Activated CD4-positive, alpha-beta memory T cell treated with anti-CD3 and anti-CD28 coated beads, Interleukin-2, amount 10 ng/mL, durations not matched to agents 7 days and 5 days (primary cell): ENCODE results near the gene GDNF. TPM values are rescaled to one million over a fixed set of nuclear protein-coding genes. Genes with fewer than 3 reads are reported as not detected.
A peak's percentile ranks its signal among the peaks of the same experiment; 100 is the strongest.
"Not testable (repeated sequence)": the region's sequence is repeated elsewhere in the genome, so short reads cannot be mapped to it uniquely, and the experiment has no call there.

ENCODE experiments used
- CTCF ChIA-PET: fragments of 350-600 bp; sonication (Branson Sonifier 250); formaldehyde crosslinking; loops from one replicate; lab custom pipeline; 2021; ENCODE audit warnings: antibody characterized with exemption, inconsistent platforms; lab: Charles Lee
- POLR2A ChIA-PET: fragments of 350-600 bp; sonication (Branson Sonifier 250); formaldehyde crosslinking; loops from one replicate; lab custom pipeline; 2021; ENCODE audit warnings: antibody characterized with exemption; lab: Charles Lee
- DNase-seq: peaks from one replicate; pipeline ENCODE4 v3.0.0-alpha.2; 2020
- H3K27ac Mint-ChIP-seq: one replicate; pipeline ENCODE4 v1.8.0; 2021; ENCODE audit warnings: mild to moderate bottlenecking, mixed read lengths
- H3K27me3 Mint-ChIP-seq: one replicate; pipeline ENCODE4 v1.8.0; 2021; ENCODE audit warnings: mixed read lengths
- H3K36me3 Mint-ChIP-seq: one replicate; pipeline ENCODE4 v1.8.0; 2021; ENCODE audit warnings: low read depth, mixed read lengths
- H3K4me1 Mint-ChIP-seq: one replicate; pipeline ENCODE4 v1.8.0; 2021; ENCODE audit warnings: mixed read lengths
- H3K4me3 Mint-ChIP-seq: one replicate; pipeline ENCODE4 v1.8.0; 2021; ENCODE audit warnings: mild to moderate bottlenecking, mixed read lengths
- H3K9me3 Mint-ChIP-seq: one replicate; pipeline ENCODE4 v1.8.0; 2021; ENCODE audit warnings: mixed read lengths
- total RNA-seq, 2 experiments: library from RNA; stranded (reverse); gene quantifications; one replicate each; pipeline ENCODE4 v1.2.3, GENCODE V29; 2021

Gene GDNF
- total RNA-seq, 2 experiments from 2014 or later, result not detected

GRCh38 chr5:37781409-37781808 is 58.4 kb downstream of the GDNF start:
- DNase-seq, H3K4me3 Mint-ChIP-seq, H3K36me3 Mint-ChIP-seq, POLR2A ChIA-PET, H3K27ac Mint-ChIP-seq, H3K9me3 Mint-ChIP-seq, H3K4me1 Mint-ChIP-seq, CTCF ChIA-PET: not testable (repeated sequence)
- H3K27me3 Mint-ChIP-seq, result peaks cover 11% of the 10 kb centered on the region

GRCh38 chr5:37777432-37778130 is 62.3 kb downstream of the GDNF start:
- H3K4me1 Mint-ChIP-seq, result no peaks in the 10 kb centered on the region
- peaks cover 13% of the 10 kb centered on the region for H3K9me3 Mint-ChIP-seq
- ChIA-PET CTCF (interaction anchor here (0.6 kb wide), 1 partner anchor 256 kb away, joined by 4 read pairs; no protein-coding TSS in a partner anchor), POLR2A (no interaction called here)
- H3K4me3 Mint-ChIP-seq, result no peak overlapping the region
- no peak for DNase-seq
- H3K27me3 Mint-ChIP-seq, result peaks cover 6% of the 10 kb centered on the region
- no peak overlapping the region for H3K27ac Mint-ChIP-seq
- peaks cover 4% of the 10 kb centered on the region for H3K36me3 Mint-ChIP-seq

- CTCF ChIA-PET, result interaction anchor here (1.4 kb wide), 1 partner anchor 363 kb away, joined by 4 read pairs; no protein-coding TSS in a partner anchor
- Mint-ChIP-seq H3K4me3 (no peak overlapping the region), H3K27ac (no peak overlapping the region), H3K9me3 (peaks cover 14% of the 10 kb centered on the region), H3K27me3 (no peaks in the 10 kb centered on the region), H3K4me1 (no peaks in the 10 kb centered on the region), H3K36me3 (peaks cover 4% of the 10 kb centered on the region)
- DNase-seq, result no peak
- POLR2A ChIA-PET, result no interaction called here
Observed at GRCh38 chr5:37776826-37777225, 63.0 kb downstream of the GDNF start.

GRCh38 chr5:37774912-37775483 is 64.8 kb downstream of the GDNF start:
- Mint-ChIP-seq H3K4me1 (no peaks in the 10 kb centered on the region), H3K36me3 (peaks cover 4% of the 10 kb centered on the region), H3K9me3 (peaks cover 20% of the 10 kb centered on the region), H3K27me3 (peaks cover 2% of the 10 kb centered on the region), H3K4me3 (no peak overlapping the region), H3K27ac (no peak overlapping the region)
- POLR2A ChIA-PET, result no interaction called here
- DNase-seq, result peak; percentile 31
- CTCF ChIA-PET, result interaction anchor here (1.0 to 1.3 kb wide), 3 partner anchors 16 to 52 kb away, joined by 3 to 4 read pairs (median 3); no protein-coding TSS in a partner anchor

GRCh38 chr5:37773809-37774208 is 66.0 kb downstream of the GDNF start:
- Mint-ChIP-seq H3K36me3 (peaks cover 4% of the 10 kb centered on the region), H3K27ac (no peak overlapping the region), H3K4me3 (no peak overlapping the region), H3K4me1 (no peaks in the 10 kb centered on the region), H3K9me3 (peaks cover 20% of the 10 kb centered on the region), H3K27me3 (peaks cover 2% of the 10 kb centered on the region)
- no peak for DNase-seq
- ChIA-PET CTCF (no interaction called here), POLR2A (no interaction called here)

GRCh38 chr5:37772255-37772654 is 67.6 kb downstream of the GDNF start:
- H3K4me1 Mint-ChIP-seq, result no peaks in the 10 kb centered on the region

GRCh38 chr5:37771731-37772130 is 68.1 kb downstream of the GDNF start:
- DNase-seq, result no peak
- peaks cover 4% of the 10 kb centered on the region for H3K36me3 Mint-ChIP-seq
- CTCF ChIA-PET, result no interaction called here
- POLR2A ChIA-PET, result no interaction called here
- no peak overlapping the region for H3K27ac Mint-ChIP-seq
- peaks cover 20% of the 10 kb centered on the region for H3K9me3 Mint-ChIP-seq
- H3K27me3 Mint-ChIP-seq, result peaks cover 2% of the 10 kb centered on the region
- H3K4me3 Mint-ChIP-seq, result no peak overlapping the region
- H3K4me1 Mint-ChIP-seq, result no peaks in the 10 kb centered on the region

More at GRCh38 chr5:37772255-37772654, 67.6 kb downstream of the GDNF start:
- no peak overlapping the region for H3K27ac Mint-ChIP-seq
- ChIA-PET CTCF (no interaction called here), POLR2A (no interaction called here)
- DNase-seq, result no peak
- H3K36me3 Mint-ChIP-seq, result peaks cover 4% of the 10 kb centered on the region
- H3K4me3 Mint-ChIP-seq, result no peak overlapping the region
- peaks cover 2% of the 10 kb centered on the region for H3K27me3 Mint-ChIP-seq
- H3K9me3 Mint-ChIP-seq, result peaks cover 20% of the 10 kb centered on the region

GRCh38 chr5:37771203-37771611 is 68.6 kb downstream of the GDNF start:
- H3K27ac Mint-ChIP-seq, result no peak overlapping the region
- POLR2A ChIA-PET, result no interaction called here
- H3K4me3 Mint-ChIP-seq, result no peak overlapping the region
- H3K27me3 Mint-ChIP-seq, result peaks cover 2% of the 10 kb centered on the region
- CTCF ChIA-PET, result no interaction called here
- no peaks in the 10 kb centered on the region for H3K4me1 Mint-ChIP-seq
- H3K9me3 Mint-ChIP-seq, result peaks cover 20% of the 10 kb centered on the region
- peaks cover 4% of the 10 kb centered on the region for H3K36me3 Mint-ChIP-seq
- DNase-seq, result no peak

- Mint-ChIP-seq H3K9me3 (peaks cover 17% of the 10 kb centered on the region), H3K36me3 (peaks cover 4% of the 10 kb centered on the region), H3K27ac (no peak overlapping the region), H3K4me3 (no peak overlapping the region), H3K4me1 (no peaks in the 10 kb centered on the region), H3K27me3 (peaks cover 2% of the 10 kb centered on the region)
- no peak for DNase-seq
- CTCF ChIA-PET, result no interaction called here
- POLR2A ChIA-PET, result no interaction called here
Observed at GRCh38 chr5:37770786-37771185, 69.1 kb downstream of the GDNF start.

- H3K27ac Mint-ChIP-seq, result no peak overlapping the region
- peaks cover 3% of the 10 kb centered on the region for H3K27me3 Mint-ChIP-seq
- no peak overlapping the region for H3K4me3 Mint-ChIP-seq
- peaks cover 12% of the 10 kb centered on the region for H3K9me3 Mint-ChIP-seq
- ChIA-PET POLR2A (no interaction called here), CTCF (interaction anchor here (0.9 kb wide), 1 partner anchor 67 kb away, joined by 3 read pairs; no protein-coding TSS in a partner anchor)
- no peak for DNase-seq
- peaks cover under 1% of the 10 kb centered on the region for H3K36me3 Mint-ChIP-seq
- H3K4me1 Mint-ChIP-seq, result no peaks in the 10 kb centered on the region
Observed at GRCh38 chr5:37769840-37770239, 70.0 kb downstream of the GDNF start.

GRCh38 chr5:37769108-37769507 is 70.7 kb downstream of the GDNF start:
- Mint-ChIP-seq H3K36me3 (no peaks in the 10 kb centered on the region), H3K4me3 (no peak overlapping the region), H3K27me3 (peaks cover 3% of the 10 kb centered on the region), H3K27ac (no peak overlapping the region), H3K4me1 (no peaks in the 10 kb centered on the region), H3K9me3 (peaks cover 12% of the 10 kb centered on the region)
- POLR2A ChIA-PET, result no interaction called here
- DNase-seq, result no peak
- CTCF ChIA-PET, result interaction anchor here (0.9 kb wide), 1 partner anchor 68 kb away, joined by 3 read pairs; no protein-coding TSS in a partner anchor

- no peak overlapping the region for H3K4me3 Mint-ChIP-seq
- H3K27me3 Mint-ChIP-seq, result peaks cover 3% of the 10 kb centered on the region
- CTCF ChIA-PET, result no interaction called here
Observed at GRCh38 chr5:37768371-37768770, 71.5 kb downstream of the GDNF start.

GRCh38 chr5:37767961-37768360 is 71.9 kb downstream of the GDNF start:
- Mint-ChIP-seq H3K9me3 (peaks cover 7% of the 10 kb centered on the region), H3K4me3 (no peak overlapping the region), H3K27ac (no peak overlapping the region), H3K4me1 (no peaks in the 10 kb centered on the region), H3K36me3 (no peaks in the 10 kb centered on the region), H3K27me3 (peaks cover 3% of the 10 kb centered on the region)
- DNase-seq, result no peak
- CTCF ChIA-PET, result no interaction called here
- POLR2A ChIA-PET, result no interaction called here

More at GRCh38 chr5:37768371-37768770, 71.5 kb downstream of the GDNF start:
- POLR2A ChIA-PET, result no interaction called here
- Mint-ChIP-seq H3K9me3 (peaks cover 7% of the 10 kb centered on the region), H3K4me1 (no peaks in the 10 kb centered on the region), H3K27ac (no peak overlapping the region), H3K36me3 (no peaks in the 10 kb centered on the region)
- no peak for DNase-seq
